ENCODE measurements around the gene NDP.
"Not testable (repeated sequence)": the region's sequence is repeated elsewhere in the genome, so short reads cannot be mapped to it uniquely, and the experiment has no call there.

NDP gene

GRCh38 chrX:43940816-43941474 is 32.2 kb downstream of the NDP start:
- DNase-seq: peak; percentile 41
- no peak for TF ChIP-seq CTCF (IDR thresholded peaks at IDR 0.05; ENCODE audit: low read depth, low read length, missing control alignments)
- Histone ChIP-seq H3K36me3 (replicated peaks) (no peaks in the 10 kb centered on the region), H3K4me3 (ENCODE audit: low read depth, low read length) (no peak overlapping the region), H3K27me3 (replicated peaks) (no peaks in the 10 kb centered on the region), H3K27ac (no peak overlapping the region)
- in situ Hi-C loops (cut with HindIII; ENCODE audit: low pct_ligation_motif_present, low sequenced_read_pairs): no loop called here

DNA sequence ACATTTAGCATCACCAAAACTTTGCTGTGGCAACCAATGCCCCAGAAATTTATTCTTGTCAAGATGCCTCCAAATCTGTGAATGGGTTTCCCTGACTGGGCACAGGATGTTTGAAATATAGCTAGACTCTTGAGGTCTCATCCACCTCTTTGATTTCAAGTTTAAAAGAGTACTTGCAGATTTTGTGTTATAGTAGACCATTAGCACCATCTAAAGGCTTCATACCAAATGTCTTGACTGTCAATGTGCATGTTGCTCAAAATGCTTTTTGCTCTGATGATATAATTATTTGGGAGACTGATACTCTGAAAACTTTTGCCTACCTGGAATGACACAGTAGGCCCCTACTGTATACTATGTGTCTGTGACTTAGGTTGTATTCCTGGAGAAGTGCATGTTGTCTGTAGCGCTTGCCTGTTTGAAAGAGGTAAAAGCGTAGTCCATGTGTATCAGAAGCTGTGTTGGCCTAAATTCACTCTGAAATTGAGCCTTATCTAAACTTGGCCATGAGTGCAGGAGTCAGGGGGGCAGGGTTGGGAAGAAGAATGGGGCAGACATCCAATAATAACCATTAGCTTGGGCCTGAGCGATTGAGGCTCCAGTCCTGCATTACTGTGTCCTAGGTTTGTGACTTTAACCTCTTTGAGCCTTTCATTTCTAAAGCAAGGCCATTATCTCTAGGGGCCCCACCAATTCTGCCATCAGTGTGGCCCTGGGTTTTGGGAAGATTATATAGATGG is 33.8 kb downstream of the NDP start:
- no peak for DNase-seq
- in situ Hi-C loops (cut with HindIII; ENCODE audit: low pct_ligation_motif_present, low sequenced_read_pairs): no loop called here
- Histone ChIP-seq H3K27me3 (replicated peaks) (no peaks in the 10 kb centered on the region), H3K27ac (no peak overlapping the region), H3K36me3 (replicated peaks) (no peaks in the 10 kb centered on the region), H3K4me3 (ENCODE audit: low read depth, low read length) (no peak overlapping the region)
- no peak for TF ChIP-seq CTCF (IDR thresholded peaks at IDR 0.05; ENCODE audit: low read depth, low read length, missing control alignments)

DNA sequence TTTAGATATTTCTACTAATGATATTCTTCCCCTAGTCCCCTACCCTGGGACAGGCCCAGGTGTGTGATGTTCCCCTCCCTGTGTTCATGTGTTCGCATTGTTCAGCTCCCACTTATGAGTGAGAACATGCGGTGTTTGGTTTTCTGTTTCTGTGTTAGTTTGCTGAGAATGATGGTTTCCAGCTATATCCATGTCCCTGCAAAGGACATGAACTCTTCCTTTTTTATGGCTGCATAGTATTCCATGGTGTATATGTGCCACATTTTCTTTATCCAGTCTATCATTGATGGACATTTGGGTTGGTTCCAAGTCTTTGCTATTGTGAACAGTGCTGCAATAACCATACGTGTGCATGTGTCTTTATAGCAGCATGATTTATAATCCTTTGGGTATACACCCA is 51.2 kb downstream of the NDP start:
- DNase-seq; H3K27ac ChIP-seq; H3K27me3 ChIP-seq (replicated peaks); H3K36me3 ChIP-seq (replicated peaks); in situ Hi-C loops (cut with HindIII; ENCODE audit: low pct_ligation_motif_present, low sequenced_read_pairs); H3K4me3 ChIP-seq (ENCODE audit: low read depth, low read length): not testable (repeated sequence)

- H3K27me3 ChIP-seq (replicated peaks); in situ Hi-C loops (cut with HindIII; ENCODE audit: low pct_ligation_motif_present, low sequenced_read_pairs); H3K4me3 ChIP-seq (ENCODE audit: low read depth, low read length); H3K27ac ChIP-seq; DNase-seq; H3K36me3 ChIP-seq (replicated peaks): not testable (repeated sequence)
These were observed 62.4 kb downstream of the NDP start for GRCh38 chrX:43910772-43911171.

DNA sequence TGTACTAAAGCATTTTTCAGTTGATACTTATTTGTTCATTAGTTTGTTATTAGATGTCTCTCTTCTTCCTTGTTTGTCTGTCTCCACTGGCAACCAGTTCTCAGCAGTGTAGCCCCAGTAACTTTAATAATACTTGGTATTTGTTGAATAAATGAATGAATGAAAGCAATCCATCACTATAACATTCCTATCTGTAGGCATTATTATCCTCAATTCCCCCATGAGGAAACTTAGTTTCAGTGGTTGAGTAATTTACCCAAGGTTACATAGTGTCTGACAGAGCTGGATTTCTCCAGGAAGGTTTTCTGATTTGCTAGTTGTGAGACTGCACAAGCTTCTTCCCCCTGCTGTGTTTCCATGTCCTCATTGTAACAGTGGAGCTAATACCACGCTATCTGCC is 63.2 kb downstream of the NDP start:
- H3K27me3 ChIP-seq (replicated peaks): no peaks in the 10 kb centered on the region
- no peak for DNase-seq
- in situ Hi-C loops (cut with HindIII; ENCODE audit: low pct_ligation_motif_present, low sequenced_read_pairs): no loop called here
- H3K27ac ChIP-seq: no peak overlapping the region
- no peak for TF ChIP-seq CTCF (IDR thresholded peaks at IDR 0.05; ENCODE audit: low read depth, low read length, missing control alignments)
- no peak overlapping the region for H3K4me3 ChIP-seq (ENCODE audit: low read depth, low read length)
- H3K36me3 ChIP-seq (replicated peaks): no peaks in the 10 kb centered on the region

GRCh38 chrX:43909141-43909540 is 64.0 kb downstream of the NDP start:
- TF ChIP-seq CTCF (IDR thresholded peaks at IDR 0.05; ENCODE audit: low read depth, low read length, missing control alignments): no peak
- in situ Hi-C loops (cut with HindIII; ENCODE audit: low pct_ligation_motif_present, low sequenced_read_pairs): no loop called here
- no peaks in the 10 kb centered on the region for H3K36me3 ChIP-seq (replicated peaks)
- no peaks in the 10 kb centered on the region for H3K27me3 ChIP-seq (replicated peaks)
- no peak overlapping the region for H3K27ac ChIP-seq
- DNase-seq: no peak
- no peak overlapping the region for H3K4me3 ChIP-seq (ENCODE audit: low read depth, low read length)

All from brain microvascular endothelial cell (primary cell).